Measurements from ENCODE around the gene FGFBP3.
"Not testable (repeated sequence)": the region's sequence is repeated elsewhere in the genome, so short reads cannot be mapped to it uniquely, and the experiment has no call there.

FGFBP3 gene

GRCh38 chr10:91907914-91908336 is 1.4 kb downstream of the FGFBP3 start:
- POLR2A ChIA-PET: interaction anchor here (1.4 kb wide), 1 partner anchor 16 kb away, joined by 6 read pairs; the partner anchor contains the start of gene BTAF1
- TF ChIP-seq CTCF (IDR thresholded peaks at IDR 0.05; ENCODE audit: control extremely low read depth, extremely low read depth, low read depth, missing control alignments): no peak
- DNase-seq (ENCODE audit: extremely low spot score): no peak
- CTCF ChIA-PET: interaction anchor here (1.2 kb wide), 1 partner anchor 35 kb away, joined by 3 read pairs; no protein-coding TSS in a partner anchor

GRCh38 chr10:91907033-91907594 is 2.2 kb downstream of the FGFBP3 start:
- POLR2A ChIA-PET: interaction anchor here (1.4 kb wide), 1 partner anchor 17 kb away, joined by 6 read pairs; the partner anchor contains the start of gene BTAF1
- CTCF ChIA-PET: interaction anchor here (0.8 to 1.2 kb wide), 2 partner anchors 36 to 610 kb away, joined by 3 read pairs; no protein-coding TSS in a partner anchor

GRCh38 chr10:91901784-91902677 is 7.3 kb downstream of the FGFBP3 start:
- TF ChIP-seq CTCF (IDR thresholded peaks at IDR 0.05; ENCODE audit: control extremely low read depth, extremely low read depth, low read depth, missing control alignments): no peak
- ChIA-PET CTCF (no interaction called here), POLR2A (no interaction called here)
- no peak for DNase-seq (ENCODE audit: extremely low spot score)

More at GRCh38 chr10:91907033-91907594, 2.2 kb downstream of the FGFBP3 start:
- no peak for TF ChIP-seq CTCF (IDR thresholded peaks at IDR 0.05; ENCODE audit: control extremely low read depth, extremely low read depth, low read depth, missing control alignments)
- no peak for DNase-seq (ENCODE audit: extremely low spot score)

- no peak for DNase-seq (ENCODE audit: extremely low spot score)
- ChIA-PET POLR2A (no interaction called here), CTCF (no interaction called here)
- TF ChIP-seq CTCF (IDR thresholded peaks at IDR 0.05; ENCODE audit: control extremely low read depth, extremely low read depth, low read depth, missing control alignments): no peak
These were observed 11.9 kb downstream of the FGFBP3 start for GRCh38 chr10:91897421-91897820.

- DNase-seq (ENCODE audit: extremely low spot score): no peak
- no peak for TF ChIP-seq CTCF (IDR thresholded peaks at IDR 0.05; ENCODE audit: control extremely low read depth, extremely low read depth, low read depth, missing control alignments)
- CTCF ChIA-PET: no interaction called here
- POLR2A ChIA-PET: no interaction called here
These were observed 13.0 kb downstream of the FGFBP3 start for GRCh38 chr10:91896212-91896756.

GRCh38 chr10:91894261-91894685 is 15.0 kb downstream of the FGFBP3 start:
- POLR2A ChIA-PET; CTCF ChIA-PET; DNase-seq (ENCODE audit: extremely low spot score): not testable (repeated sequence)
